Measurements from ENCODE around the gene CLK3.

CLK3 gene

GRCh38 chr15:74613089-74613952 lies 2.3 kb upstream of the CLK3 start:
- Histone ChIP-seq H2BK15ac (replicated peaks; ENCODE audit: low read depth) (no peak overlapping the region), H3K9ac (ENCODE audit: low read length) (no peak overlapping the region), H3K4me1 (ENCODE audit: control insufficient read depth, low read depth, low read length) (peaks cover 2% of the 10 kb centered on the region), H3K27ac (ENCODE audit: low read depth, low read length) (no peak overlapping the region), H2AK5ac (ENCODE audit: low read length) (no peak overlapping the region), H4K5ac (ENCODE audit: low read length) (no peak overlapping the region), H2BK120ac (ENCODE audit: low read depth, low read length) (no peak overlapping the region), H2BK5ac (ENCODE audit: low read length) (no peak overlapping the region), H3K4ac (ENCODE audit: low read depth, low read length) (no peak overlapping the region), H3K36me3 (ENCODE audit: control insufficient read depth, insufficient read depth, low read length) (no peaks in the 10 kb centered on the region), H4K8ac (ENCODE audit: low read depth, low read length) (no peak overlapping the region), H3K27me3 (ENCODE audit: insufficient read depth, low read length, poor library complexity) (no peaks in the 10 kb centered on the region), H3K23ac (ENCODE audit: low read length) (no peak overlapping the region), H3K4me3 (ENCODE audit: low read length) (no peak overlapping the region), H3K18ac (ENCODE audit: low read length) (no peak overlapping the region), H3K56ac (ENCODE audit: low read length) (peak overlapping the region; percentile 75), H3K79me1 (ENCODE audit: low read length) (peaks cover 15% of the 10 kb centered on the region), H3K4me2 (ENCODE audit: low read length) (no peak overlapping the region), H3K79me2 (ENCODE audit: control insufficient read depth, insufficient read depth, low read length) (peaks cover 25% of the 10 kb centered on the region)
- WGBS (ENCODE audit: extremely low coverage, insufficient coverage, low lambda C conversion rate): no CpG with 5 or more reads among the region's 6 CpGs
- peak; percentile 78 for DNase-seq

- H2BK15ac ChIP-seq (replicated peaks; ENCODE audit: low read depth): no peak overlapping the region
- H4K8ac ChIP-seq (ENCODE audit: low read depth, low read length): no peak overlapping the region
- H2BK5ac ChIP-seq (ENCODE audit: low read length): no peak overlapping the region
- H3K4me1 ChIP-seq (ENCODE audit: control insufficient read depth, low read depth, low read length): peaks cover 2% of the 10 kb centered on the region
- H3K27ac ChIP-seq (ENCODE audit: low read depth, low read length): no peak overlapping the region
- peak overlapping the region; percentile 86 for H3K4me2 ChIP-seq (ENCODE audit: low read length)
- H3K36me3 ChIP-seq (ENCODE audit: control insufficient read depth, insufficient read depth, low read length): no peaks in the 10 kb centered on the region
- H3K56ac ChIP-seq (ENCODE audit: low read length): peak overlapping the region; percentile 75
- H3K4ac ChIP-seq (ENCODE audit: low read depth, low read length): no peak overlapping the region
- no peak overlapping the region for H3K18ac ChIP-seq (ENCODE audit: low read length)
- no peak overlapping the region for H4K5ac ChIP-seq (ENCODE audit: low read length)
- no peak overlapping the region for H3K23ac ChIP-seq (ENCODE audit: low read length)
- no peak overlapping the region for H3K4me3 ChIP-seq (ENCODE audit: low read length)
- peaks cover 20% of the 10 kb centered on the region for H3K79me1 ChIP-seq (ENCODE audit: low read length)
- WGBS (ENCODE audit: extremely low coverage, insufficient coverage, low lambda C conversion rate): no CpG with 5 or more reads among the region's 38 CpGs
- no peak overlapping the region for H2BK120ac ChIP-seq (ENCODE audit: low read depth, low read length)
- peak overlapping the region; percentile 69 for H3K9ac ChIP-seq (ENCODE audit: low read length)
- H3K79me2 ChIP-seq (ENCODE audit: control insufficient read depth, insufficient read depth, low read length): peaks cover 30% of the 10 kb centered on the region
- no peaks in the 10 kb centered on the region for H3K27me3 ChIP-seq (ENCODE audit: insufficient read depth, low read length, poor library complexity)
- DNase-seq: peak; percentile 28
- H2AK5ac ChIP-seq (ENCODE audit: low read length): no peak overlapping the region
Measured at GRCh38 chr15:74613953-74614743, 1.5 kb upstream of the CLK3 start.

- H3K23ac ChIP-seq (ENCODE audit: low read length): no peak overlapping the region
- peak; percentile 77 for DNase-seq
- H3K18ac ChIP-seq (ENCODE audit: low read length): peak overlapping the region; percentile 24
- H3K4me1 ChIP-seq (ENCODE audit: control insufficient read depth, low read depth, low read length): peaks cover 2% of the 10 kb centered on the region
- H3K9ac ChIP-seq (ENCODE audit: low read length): peak overlapping the region; percentile 90
- H3K27ac ChIP-seq (ENCODE audit: low read depth, low read length): peak overlapping the region; percentile 93
- no peak overlapping the region for H2BK5ac ChIP-seq (ENCODE audit: low read length)
- H3K27me3 ChIP-seq (ENCODE audit: insufficient read depth, low read length, poor library complexity): no peaks in the 10 kb centered on the region
- no peak overlapping the region for H4K8ac ChIP-seq (ENCODE audit: low read depth, low read length)
- H3K79me1 ChIP-seq (ENCODE audit: low read length): peaks cover 20% of the 10 kb centered on the region
- H3K4ac ChIP-seq (ENCODE audit: low read depth, low read length): peak overlapping the region; percentile 64
- H3K4me2 ChIP-seq (ENCODE audit: low read length): peak overlapping the region; percentile 91
- H2BK120ac ChIP-seq (ENCODE audit: low read depth, low read length): no peak overlapping the region
- no peaks in the 10 kb centered on the region for H3K36me3 ChIP-seq (ENCODE audit: control insufficient read depth, insufficient read depth, low read length)
- H3K56ac ChIP-seq (ENCODE audit: low read length): peak overlapping the region; percentile 91
- no peak overlapping the region for H2BK15ac ChIP-seq (replicated peaks; ENCODE audit: low read depth)
- no CpG with 5 or more reads among the region's 76 CpGs for WGBS (ENCODE audit: extremely low coverage, insufficient coverage, low lambda C conversion rate)
- H3K79me2 ChIP-seq (ENCODE audit: control insufficient read depth, insufficient read depth, low read length): peaks cover 30% of the 10 kb centered on the region
- H3K4me3 ChIP-seq (ENCODE audit: low read length): peak overlapping the region; percentile 62
- H4K5ac ChIP-seq (ENCODE audit: low read length): no peak overlapping the region
- H2AK5ac ChIP-seq (ENCODE audit: low read length): no peak overlapping the region
Measured at GRCh38 chr15:74614744-74615507, 710 bp upstream of the CLK3 start.

GRCh38 chr15:74616366-74616939 lies 817 bp downstream of the CLK3 start:
- Histone ChIP-seq H4K8ac (ENCODE audit: low read depth, low read length) (no peak overlapping the region), H4K5ac (ENCODE audit: low read length) (no peak overlapping the region), H3K23ac (ENCODE audit: low read length) (peak overlapping the region; percentile 67), H3K9ac (ENCODE audit: low read length) (peak overlapping the region; percentile 96), H3K4me3 (ENCODE audit: low read length) (peak overlapping the region; percentile 85), H3K18ac (ENCODE audit: low read length) (no peak overlapping the region), H3K79me2 (ENCODE audit: control insufficient read depth, insufficient read depth, low read length) (peaks cover 30% of the 10 kb centered on the region), H3K27me3 (ENCODE audit: insufficient read depth, low read length, poor library complexity) (no peaks in the 10 kb centered on the region), H2AK5ac (ENCODE audit: low read length) (no peak overlapping the region), H3K56ac (ENCODE audit: low read length) (peak overlapping the region; percentile 87), H3K4me1 (ENCODE audit: control insufficient read depth, low read depth, low read length) (peaks cover 2% of the 10 kb centered on the region), H2BK5ac (ENCODE audit: low read length) (no peak overlapping the region), H3K4ac (ENCODE audit: low read depth, low read length) (peak overlapping the region; percentile 22), H3K79me1 (ENCODE audit: low read length) (peaks cover 22% of the 10 kb centered on the region), H2BK15ac (replicated peaks; ENCODE audit: low read depth) (no peak overlapping the region), H3K27ac (ENCODE audit: low read depth, low read length) (no peak overlapping the region), H3K36me3 (ENCODE audit: control insufficient read depth, insufficient read depth, low read length) (no peaks in the 10 kb centered on the region), H3K4me2 (ENCODE audit: low read length) (peak overlapping the region; percentile 90), H2BK120ac (ENCODE audit: low read depth, low read length) (no peak overlapping the region)
- WGBS (ENCODE audit: extremely low coverage, insufficient coverage, low lambda C conversion rate): no CpG with 5 or more reads among the region's 18 CpGs
- DNase-seq: no peak

- Histone ChIP-seq H4K5ac (ENCODE audit: low read length) (no peak overlapping the region), H2BK5ac (ENCODE audit: low read length) (no peak overlapping the region), H3K23ac (ENCODE audit: low read length) (no peak overlapping the region), H4K8ac (ENCODE audit: low read depth, low read length) (no peak overlapping the region), H3K4me2 (ENCODE audit: low read length) (peak overlapping the region; percentile 90), H2BK120ac (ENCODE audit: low read depth, low read length) (no peak overlapping the region), H3K56ac (ENCODE audit: low read length) (peak overlapping the region; percentile 87), H3K9ac (ENCODE audit: low read length) (peak overlapping the region; percentile 96), H2AK5ac (ENCODE audit: low read length) (no peak overlapping the region), H3K18ac (ENCODE audit: low read length) (no peak overlapping the region), H2BK15ac (replicated peaks; ENCODE audit: low read depth) (no peak overlapping the region), H3K4me1 (ENCODE audit: control insufficient read depth, low read depth, low read length) (peaks cover 2% of the 10 kb centered on the region), H3K27ac (ENCODE audit: low read depth, low read length) (no peak overlapping the region), H3K4me3 (ENCODE audit: low read length) (no peak overlapping the region), H3K4ac (ENCODE audit: low read depth, low read length) (no peak overlapping the region), H3K27me3 (ENCODE audit: insufficient read depth, low read length, poor library complexity) (no peaks in the 10 kb centered on the region), H3K79me1 (ENCODE audit: low read length) (peaks cover 26% of the 10 kb centered on the region), H3K79me2 (ENCODE audit: control insufficient read depth, insufficient read depth, low read length) (peaks cover 33% of the 10 kb centered on the region), H3K36me3 (ENCODE audit: control insufficient read depth, insufficient read depth, low read length) (peaks cover under 1% of the 10 kb centered on the region)
- no peak for DNase-seq
Measured at GRCh38 chr15:74616996-74617395, 1.4 kb downstream of the CLK3 start.
